SK-MEL-5 (cell line): ENCODE measurements around the gene COX6A1. TPM values are rescaled to one million over a fixed set of nuclear protein-coding genes. Genes with fewer than 3 reads are reported as not detected.
"Not testable (repeated sequence)": the region's sequence is repeated elsewhere in the genome, so short reads cannot be mapped to it uniquely, and the experiment has no call there.

Source experiments
- DNase-seq: peaks from one replicate; pipeline ENCODE4 v3.0.0-alpha.2; 2016; ENCODE audit warnings: low read depth, low spot score
- in situ Hi-C: cut with HindIII; loops from 2 replicates; pipeline ENCODE4 v1.10.0; 2016; ENCODE audit warnings: low sequenced_read_pairs, high pct_unique_total_duplicates, low pct_unique_long_range_greater_than_20kb
- total RNA-seq: library from RNA; depleted of rRNA; stranded (reverse); fragments of >200 nt; shearing (Covaris generic); gene quantifications from 2 replicates; pipeline ENCODE4 v1.2.3, GENCODE V29; 2014; rRNA removed

COX6A1 gene
- total RNA-seq, 1 experiment from 2014 or later = 1,050 TPM

DNA sequence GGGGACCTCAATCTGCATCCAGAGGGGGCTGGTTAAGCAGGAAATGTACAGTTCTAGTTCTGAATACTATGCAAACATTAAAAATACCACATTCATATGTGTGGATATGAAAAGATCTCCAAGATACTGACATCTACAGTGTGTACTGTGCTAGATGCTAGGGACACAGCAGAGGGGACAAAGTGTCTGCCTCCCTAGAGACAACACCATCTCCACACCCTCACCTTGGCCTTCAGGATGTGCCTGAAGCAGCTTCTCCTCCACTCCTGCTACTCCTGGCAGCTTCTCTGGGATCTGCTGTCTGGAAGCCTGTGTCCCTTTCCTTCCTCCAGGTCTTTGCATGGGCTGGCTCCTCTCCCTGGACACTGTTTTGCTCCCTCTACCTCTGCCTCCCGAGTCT is 42.3 kb downstream of the COX6A1 start:
- in situ Hi-C loops = no loop called here
- no peak for DNase-seq

DNA sequence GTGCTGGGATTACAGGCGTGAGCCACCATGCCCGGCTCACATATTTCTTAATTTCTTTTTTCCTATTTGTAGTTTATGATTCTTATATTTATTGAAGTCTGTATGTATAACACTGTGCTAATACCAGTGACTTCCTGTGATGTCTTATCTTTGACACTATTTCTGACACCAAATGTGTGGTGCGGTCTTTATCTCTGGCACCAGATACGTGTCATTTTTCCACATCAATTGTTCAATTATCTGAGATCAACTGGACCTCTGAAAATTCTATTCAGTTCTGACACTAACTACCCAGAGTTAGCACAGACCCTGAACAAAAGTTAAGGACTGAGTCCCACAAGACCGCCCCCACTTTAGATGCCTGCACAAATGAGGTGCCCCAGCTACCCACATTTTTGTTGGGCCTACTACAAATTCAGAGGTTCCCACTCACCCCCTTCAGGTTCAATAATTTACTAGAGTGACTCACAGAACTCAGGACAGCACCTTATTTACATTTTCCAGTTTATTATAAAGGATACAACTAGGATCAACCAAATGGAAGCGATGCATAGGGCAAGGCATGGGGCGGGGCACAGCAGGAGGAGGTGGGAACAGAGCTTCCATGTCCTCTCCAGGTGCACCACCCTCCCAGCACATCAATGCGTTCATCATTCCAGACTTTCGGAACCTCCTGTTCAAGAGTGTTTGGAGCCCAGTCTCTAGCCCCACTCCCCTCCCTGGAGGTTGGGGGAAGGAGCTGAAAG is 43.3 kb downstream of the COX6A1 start:
- DNase-seq = no peak
- in situ Hi-C loops = no loop called here

- in situ Hi-C loops = no loop called here
- DNase-seq = no peak
Observed at GRCh38 chr12:120483621-120484020, 45.7 kb downstream of the COX6A1 start.

GRCh38 chr12:120485961-120486881 is 48.3 kb downstream of the COX6A1 start:
- no peak for DNase-seq
- in situ Hi-C loops = no loop called here

DNA sequence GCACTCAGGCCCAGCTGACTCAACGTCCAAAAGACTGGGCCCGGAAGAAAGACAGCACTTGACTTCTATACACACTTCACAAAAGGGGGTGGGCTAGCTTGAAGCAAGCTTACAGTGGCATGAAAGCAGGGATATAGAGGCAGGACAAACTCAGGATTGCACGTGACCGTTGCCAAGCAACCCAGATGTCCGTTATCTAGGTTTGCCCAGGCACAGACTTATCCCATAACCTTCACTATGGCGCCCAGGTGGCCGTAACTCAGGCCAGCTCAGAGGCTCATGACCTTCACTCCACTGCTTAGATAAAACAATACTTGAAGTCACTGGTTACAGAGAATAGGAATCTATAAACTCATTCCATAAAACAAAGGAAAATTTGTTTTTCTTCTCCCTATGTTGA is 49.6 kb downstream of the COX6A1 start:
- DNase-seq, in situ Hi-C loops: not testable (repeated sequence)

- in situ Hi-C loops = no loop called here
- DNase-seq = no peak
Observed at GRCh38 chr12:120488057-120488640, 50.2 kb downstream of the COX6A1 start.

GRCh38 chr12:120489018-120489417 is 51.1 kb downstream of the COX6A1 start:
- in situ Hi-C loops = no loop called here
- DNase-seq = no peak

DNA sequence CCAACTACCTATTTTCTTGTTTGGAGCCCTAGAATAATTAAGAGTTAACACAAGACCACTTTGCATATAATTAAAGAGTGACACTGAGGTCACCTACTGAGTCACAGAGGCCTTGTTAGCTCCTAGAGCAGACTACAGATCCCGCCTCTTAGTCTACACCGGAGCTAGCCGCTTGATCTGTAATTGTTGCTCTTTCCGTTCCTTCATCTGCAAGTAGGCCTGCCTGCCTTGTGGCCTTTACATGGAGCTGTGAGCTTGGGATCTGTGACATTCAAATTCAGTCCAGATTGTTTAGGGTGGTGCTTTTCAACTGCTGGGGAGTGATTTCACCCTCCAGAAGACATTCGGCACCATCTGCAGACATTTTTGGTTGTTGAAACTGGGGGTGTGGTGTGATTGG is 52.4 kb downstream of the COX6A1 start:
- in situ Hi-C loops = no loop called here
- DNase-seq = no peak

Other genes starting within 250 kb of the COX6A1 start
- 46.4 and 66.2 TPM in 2 replicates for gene GCN1, start 243.4 kb upstream of the COX6A1 start, total RNA-seq
- 4,623 and 4,698 TPM in 2 replicates for gene RPLP0, start 237.0 kb upstream of the COX6A1 start, total RNA-seq
- gene PXN, start 172.4 kb upstream of the COX6A1 start, total RNA-seq = 22.0 and 26.1 TPM in 2 replicates
- gene RNU4-2, start 146.2 kb upstream of the COX6A1 start, total RNA-seq = under 0.01 TPM in 2 replicates
- not detected in 2 replicates for gene RNU4-1, start 144.9 kb upstream of the COX6A1 start, total RNA-seq
- gene SIRT4, start 135.8 kb upstream of the COX6A1 start, total RNA-seq = 1.9 and 2.8 TPM in 2 replicates
- not detected in 2 replicates for gene PLA2G1B, start 110.3 kb upstream of the COX6A1 start, total RNA-seq
- gene MSI1, start 68.9 kb upstream of the COX6A1 start, total RNA-seq = 0.85 and 1.3 TPM in 2 replicates
- 39.3 and 45.1 TPM in 2 replicates for gene TRIAP1, start 8.3 kb downstream of the COX6A1 start, total RNA-seq
- gene GATC, start 8.3 kb downstream of the COX6A1 start, total RNA-seq = 33.9 and 37.0 TPM in 2 replicates
- 179 and 229 TPM in 2 replicates for gene SRSF9, start 31.6 kb downstream of the COX6A1 start, total RNA-seq
- gene DYNLL1, start 58.0 kb downstream of the COX6A1 start, total RNA-seq = 447 and 502 TPM in 2 replicates
- 40.5 and 43.5 TPM in 2 replicates for gene COQ5, start 91.0 kb downstream of the COX6A1 start, total RNA-seq
- gene RNF10, start 96.2 kb downstream of the COX6A1 start, total RNA-seq = 42.2 and 51.8 TPM in 2 replicates
- 63.4 and 75.6 TPM in 2 replicates for gene POP5, start 143.3 kb downstream of the COX6A1 start, total RNA-seq
- gene CABP1, start 202.5 kb downstream of the COX6A1 start, total RNA-seq = 1.2 and 2.8 TPM in 2 replicates
- 150 and 156 TPM in 2 replicates for gene MLEC, start 249.0 kb downstream of the COX6A1 start, total RNA-seq